ENCODE measurements around the gene EPHA10. TPM values are rescaled to one million over a fixed set of nuclear protein-coding genes. Genes with fewer than 3 reads are reported as not detected.

Gene EPHA10
- total RNA-seq, 1 experiment from 2014 or later, result 1.3 TPM

GRCh38 chr1:37734629-37735591 is 30.0 kb downstream of the EPHA10 start:
- H3K27ac Mint-ChIP-seq, result no peak overlapping the region
- ATAC-seq (peak; percentile 97), DNase-seq (ENCODE audit: low spot score) (peak; percentile 88)
- ChIA-PET POLR2A (no interaction called here), CTCF (interaction anchor here (1.7 kb wide), 1 partner anchor 31 kb away, joined by 4 read pairs; no protein-coding TSS in a partner anchor)
- H3K4me1 Mint-ChIP-seq, result peaks cover 2% of the 10 kb centered on the region; the same call in 1 of the 2 replicates
- peak overlapping the region; percentile 80 for H3K4me3 Mint-ChIP-seq
- no peaks in the 10 kb centered on the region for H3K36me3 Mint-ChIP-seq
- no peaks in the 10 kb centered on the region for H3K9me3 Mint-ChIP-seq
- H3K27me3 Mint-ChIP-seq (ENCODE audit: low read depth), result peaks cover 34% of the 10 kb centered on the region
- TF ChIP-seq ZNF219 (CRISPR knock-in tag; IDR thresholded peaks at IDR 0.05; ENCODE audit: borderline replicate concordance) (no peak), ZMAT4 (CRISPR knock-in tag; IDR thresholded peaks at IDR 0.05) (no peak), ELF4 (CRISPR knock-in tag; IDR thresholded peaks at IDR 0.05; ENCODE audit: low read depth) (no peak), NR3C1 (CRISPR knock-in tag; conservative IDR thresholded peaks at IDR 0.05; ENCODE audit: low read depth) (no peak), CREB1 (CRISPR knock-in tag; IDR thresholded peaks at IDR 0.05) (no peak), SP1 (CRISPR knock-in tag; conservative IDR thresholded peaks at IDR 0.05) (peak; percentile 58), FOXK1 (CRISPR knock-in tag; IDR thresholded peaks at IDR 0.05) (0 out of 2 replicates have a peak, but pooled peaks have one; percentile 29), FOXJ3 (CRISPR knock-in tag; IDR thresholded peaks at IDR 0.05; ENCODE audit: borderline replicate concordance) (no peak), MYBL2 (CRISPR knock-in tag; IDR thresholded peaks at IDR 0.05) (no peak), RORB (CRISPR knock-in tag; IDR thresholded peaks at IDR 0.05) (no peak), IRF1 (CRISPR knock-in tag; IDR thresholded peaks at IDR 0.05) (no peak)

- no peak for ATAC-seq
- no peak for DNase-seq (ENCODE audit: low spot score)
- CTCF ChIA-PET, result interaction anchor here (0.5 kb wide), 1 partner anchor 43 kb away, joined by 4 read pairs; no protein-coding TSS in a partner anchor
- Mint-ChIP-seq H3K27me3 (ENCODE audit: low read depth) (peaks cover 37% of the 10 kb centered on the region), H3K4me3 (no peak overlapping the region), H3K4me1 (peaks cover 2% of the 10 kb centered on the region; the same call in 1 of the 2 replicates), H3K9me3 (no peaks in the 10 kb centered on the region), H3K27ac (no peak overlapping the region), H3K36me3 (no peaks in the 10 kb centered on the region)
- TF ChIP-seq E2F5 (CRISPR knock-in tag; IDR thresholded peaks at IDR 0.05) (no peak), CREB1 (CRISPR knock-in tag; IDR thresholded peaks at IDR 0.05) (no peak)
- POLR2A ChIA-PET, result interaction anchor here (0.7 kb wide), 1 partner anchor 127 kb away, joined by 3 read pairs; no protein-coding TSS in a partner anchor
Observed at GRCh38 chr1:37732111-37732780, 32.7 kb downstream of the EPHA10 start.

GRCh38 chr1:37731312-37732019 is 33.5 kb downstream of the EPHA10 start:
- H3K4me1 Mint-ChIP-seq, result peaks cover 2% of the 10 kb centered on the region; the same call in 1 of the 2 replicates
- H3K4me3 Mint-ChIP-seq, result no peak overlapping the region
- DNase-seq (ENCODE audit: low spot score), result no peak
- no peak overlapping the region for H3K27ac Mint-ChIP-seq
- H3K27me3 Mint-ChIP-seq (ENCODE audit: low read depth), result peaks cover 33% of the 10 kb centered on the region
- ChIA-PET POLR2A (interaction anchor here (0.7 kb wide), 1 partner anchor 126 kb away, joined by 3 read pairs; no protein-coding TSS in a partner anchor), CTCF (no interaction called here)
- H3K9me3 Mint-ChIP-seq, result no peaks in the 10 kb centered on the region
- H3K36me3 Mint-ChIP-seq, result no peaks in the 10 kb centered on the region
- ATAC-seq, result no peak
- no peak for TF ChIP-seq ZNF281 (CRISPR knock-in tag; IDR thresholded peaks at IDR 0.05)
- no peak for TF ChIP-seq ARID4B (CRISPR knock-in tag; IDR thresholded peaks at IDR 0.05; ENCODE audit: borderline replicate concordance)
- no peak for TF ChIP-seq RELA (CRISPR knock-in tag; IDR thresholded peaks at IDR 0.05; ENCODE audit: borderline replicate concordance)
- no peak for TF ChIP-seq ZMAT4 (CRISPR knock-in tag; IDR thresholded peaks at IDR 0.05)

Data from WTC11 (cell line).